Esophagus squamous epithelium (tissue), 5 donors: Measurements from ENCODE around the gene RBM6. TPM values are rescaled to one million over a fixed set of nuclear protein-coding genes. Genes with fewer than 3 reads are reported as not detected.
A peak's percentile ranks its signal among the peaks of the same experiment; 100 is the strongest.
"Not testable (repeated sequence)": the region's sequence is repeated elsewhere in the genome, so short reads cannot be mapped to it uniquely, and the experiment has no call there.

Experiments
- DNase-seq: peaks from one replicate; lab custom pipeline; 2025; lab: John Stamatoyannopoulos, UW
- H3K27ac ChIP-seq, 4 donors: fragments of 200-600 bp; sonication (generic); one replicate each; pipeline ENCODE4 v1.5.1; 2016 to 2019; ENCODE audit warnings: mild to moderate bottlenecking in 1 of 4
- H3K27me3 ChIP-seq, 4 donors: fragments of 200-600 bp; sonication (generic); 1 replicate in 3 of 4; 2 replicates in 1 of 4; pipeline versions ENCODE4 v1.5.1 to v1.6.0; 2017 to 2021; ENCODE audit warnings: antibody characterized with exemption in 1 of 4
- H3K36me3 ChIP-seq, 3 donors: fragments of 200-600 bp; sonication (generic); one replicate each; pipeline ENCODE4 v1.5.1; 2016 to 2019
- H3K4me1 ChIP-seq, 3 donors: fragments of 200-600 bp; sonication (generic); one replicate each; pipeline ENCODE4 v1.5.1; 2017 to 2019
- H3K4me3 ChIP-seq, 4 donors: fragments of 200-600 bp; sonication (generic); 1 replicate in 3 of 4; 2 replicates in 1 of 4; pipeline ENCODE4 v1.5.1; 2016 to 2019; ENCODE audit warnings: mild to moderate bottlenecking in 2 of 4, moderate library complexity in 1 of 4
- H3K9me3 ChIP-seq, 3 donors: fragments of 200-600 bp; sonication (generic); one replicate each; pipeline ENCODE4 v1.5.1; 2016 to 2019
- POLR2A ChIP-seq, 4 donors: fragments of 450-650 bp; IDR thresholded peaks; one replicate each; pipeline ENCODE4 v1.6.1; 2017; ENCODE audit warnings: antibody characterized with exemption in 4 of 4, mild to moderate bottlenecking in 4 of 4, moderate library complexity in 3 of 4
- WGBS, 2 donors: methylation state at CpG; one replicate each; pipeline ENCODE4 v1.1.5; 2018; 5-methylcytosine and 5-hydroxymethylcytosine counted together
- intact Hi-C: fragments of 100-400 bp; cut with DNase I; formaldehyde crosslinking; loops from one replicate; pipeline ENCODE4 v1.15.0; 2022
- total RNA-seq, 4 donors: library from RNA; depleted of rRNA; stranded (reverse); fragments of >200 nt; gene quantifications; one replicate each; pipeline ENCODE4 v1.1.0, GENCODE V29; 2016
- TF ChIP-seq, protein P1 (sequence below), 6 experiments: fragments of 450-650 bp in 4 of 6; fragments of 200-600 bp in 2 of 6; sonication (generic) in 2 of 6; IDR thresholded peaks; one replicate each; pipeline ENCODE4 v1.5.1; 2016 to 2019; ENCODE audit warnings: antibody characterized with exemption in 6 of 6, mild to moderate bottlenecking in 4 of 6, moderate library complexity in 4 of 6
- donor health status: DM: yes; HTN: yes; CAD: no.

The RBM6 gene
- total RNA-seq, 4 donors from 2014 or later = 32.2 to 85.1 (median 42.7) TPM

DNA sequence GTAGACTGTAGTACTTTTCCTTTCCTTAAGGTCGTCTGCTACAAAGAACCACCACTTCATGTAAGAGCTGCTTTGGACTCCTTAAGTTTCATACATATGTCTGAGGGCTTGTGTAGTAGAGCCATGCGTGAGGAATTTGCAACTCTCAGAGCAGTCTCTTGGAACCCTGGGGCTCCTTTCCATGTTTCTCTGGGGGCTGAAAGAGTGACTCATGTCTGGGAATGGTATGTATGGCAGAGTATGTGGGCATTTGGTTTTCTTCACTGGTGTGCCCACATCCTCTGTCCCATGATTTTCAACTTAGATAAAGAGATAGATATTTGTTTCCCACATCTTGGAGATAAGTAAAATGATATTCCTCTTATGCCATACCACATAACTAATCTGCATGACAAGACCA lies 128.2 kb downstream of the RBM6 start:
- no peak overlapping the region for H3K4me3 ChIP-seq
- intact Hi-C loops = no loop called here
- no peak overlapping the region for H3K27ac ChIP-seq
- no peaks in the 10 kb centered on the region for H3K4me1 ChIP-seq
- no peaks in the 10 kb centered on the region for H3K9me3 ChIP-seq
- WGBS, 2 donors = 81 to 88% methylated on average over 2 of the region's 2 CpGs
- DNase-seq = no peak
- peaks cover 16 to 100% (median 48%) of the 10 kb centered on the region in 3 donors for H3K36me3 ChIP-seq
- H3K27me3 ChIP-seq = no peaks in the 10 kb centered on the region
- no peak for TF ChIP-seq POLR2A (IDR thresholded peaks at IDR 0.05)
- TF ChIP-seq, protein P1, sequence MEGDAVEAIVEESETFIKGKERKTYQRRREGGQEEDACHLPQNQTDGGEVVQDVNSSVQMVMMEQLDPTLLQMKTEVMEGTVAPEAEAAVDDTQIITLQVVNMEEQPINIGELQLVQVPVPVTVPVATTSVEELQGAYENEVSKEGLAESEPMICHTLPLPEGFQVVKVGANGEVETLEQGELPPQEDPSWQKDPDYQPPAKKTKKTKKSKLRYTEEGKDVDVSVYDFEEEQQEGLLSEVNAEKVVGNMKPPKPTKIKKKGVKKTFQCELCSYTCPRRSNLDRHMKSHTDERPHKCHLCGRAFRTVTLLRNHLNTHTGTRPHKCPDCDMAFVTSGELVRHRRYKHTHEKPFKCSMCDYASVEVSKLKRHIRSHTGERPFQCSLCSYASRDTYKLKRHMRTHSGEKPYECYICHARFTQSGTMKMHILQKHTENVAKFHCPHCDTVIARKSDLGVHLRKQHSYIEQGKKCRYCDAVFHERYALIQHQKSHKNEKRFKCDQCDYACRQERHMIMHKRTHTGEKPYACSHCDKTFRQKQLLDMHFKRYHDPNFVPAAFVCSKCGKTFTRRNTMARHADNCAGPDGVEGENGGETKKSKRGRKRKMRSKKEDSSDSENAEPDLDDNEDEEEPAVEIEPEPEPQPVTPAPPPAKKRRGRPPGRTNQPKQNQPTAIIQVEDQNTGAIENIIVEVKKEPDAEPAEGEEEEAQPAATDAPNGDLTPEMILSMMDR (IDR thresholded peaks at IDR 0.05) = no peak

DNA sequence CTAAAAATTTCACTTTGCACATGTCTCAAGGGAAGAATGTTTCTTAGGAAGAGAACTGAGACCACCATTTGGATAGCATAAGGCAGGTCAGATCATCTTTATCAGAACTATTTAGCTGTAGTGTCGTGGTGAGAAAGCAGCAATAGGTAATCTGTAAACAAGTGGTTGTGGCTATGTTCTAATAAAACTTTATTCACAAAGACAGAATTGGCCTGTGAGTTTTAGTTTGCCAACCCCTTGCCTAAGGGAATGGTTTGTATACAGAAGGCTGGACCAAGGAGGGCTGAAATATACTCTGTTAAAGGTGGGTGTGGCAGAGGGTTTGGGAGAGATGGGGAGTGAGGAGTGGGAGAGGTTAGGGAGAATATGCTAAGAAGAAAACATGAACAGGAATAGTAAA lies 138.1 kb downstream of the RBM6 start:
- intact Hi-C loops = no loop called here

DNA sequence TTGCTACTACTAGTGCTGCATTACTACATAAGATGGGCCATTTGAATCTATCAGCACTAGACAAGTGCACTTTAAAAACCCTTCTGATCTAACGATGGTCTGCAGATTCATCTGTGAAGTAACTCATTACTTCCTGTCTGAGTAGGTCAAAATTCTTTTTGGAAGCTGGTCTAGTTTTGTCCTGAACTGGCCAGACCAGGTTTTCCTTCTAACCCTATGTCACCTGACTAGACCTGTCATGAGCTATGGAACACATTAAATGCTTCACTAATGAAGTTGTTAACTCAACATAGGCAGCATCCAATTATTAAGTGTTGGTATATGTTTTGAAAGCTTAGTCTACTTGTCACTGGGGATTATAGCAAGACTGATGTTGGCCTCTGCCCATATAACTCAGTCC lies 138.7 kb downstream of the RBM6 start:
- H3K4me3 ChIP-seq = no peak overlapping the region
- peaks cover 0 to 8% (median 0%) of the 10 kb centered on the region in 3 donors for H3K4me1 ChIP-seq
- peaks cover 7 to 46% (median 17%) of the 10 kb centered on the region in 3 donors for H3K36me3 ChIP-seq
- no peaks in the 10 kb centered on the region for H3K27me3 ChIP-seq
- WGBS, 2 donors = 29 to 43% methylated on average over 1 of the region's 1 CpG
- intact Hi-C loops = no loop called here
- no peak overlapping the region for H3K27ac ChIP-seq
- no peak for DNase-seq
- H3K9me3 ChIP-seq = no peaks in the 10 kb centered on the region
- TF ChIP-seq, protein P1 (IDR thresholded peaks at IDR 0.05) = no peak
- no peak for TF ChIP-seq POLR2A (IDR thresholded peaks at IDR 0.05)

More for the DNA sequence above, 138.1 kb downstream of the RBM6 start:
- peaks cover 13 to 51% (median 17%) of the 10 kb centered on the region in 3 donors for H3K36me3 ChIP-seq
- no peak for TF ChIP-seq POLR2A (IDR thresholded peaks at IDR 0.05)
- TF ChIP-seq, protein P1 (IDR thresholded peaks at IDR 0.05) = no peak
- H3K27me3 ChIP-seq = no peaks in the 10 kb centered on the region
- no peaks in the 10 kb centered on the region for H3K9me3 ChIP-seq
- H3K4me1 ChIP-seq = peaks cover 0 to 8% (median 0%) of the 10 kb centered on the region in 3 donors
- DNase-seq = no peak
- WGBS, 2 donors = 88% methylated on average over 1 of the region's 1 CpG
- H3K4me3 ChIP-seq = no peak overlapping the region
- H3K27ac ChIP-seq = no peak overlapping the region

DNA sequence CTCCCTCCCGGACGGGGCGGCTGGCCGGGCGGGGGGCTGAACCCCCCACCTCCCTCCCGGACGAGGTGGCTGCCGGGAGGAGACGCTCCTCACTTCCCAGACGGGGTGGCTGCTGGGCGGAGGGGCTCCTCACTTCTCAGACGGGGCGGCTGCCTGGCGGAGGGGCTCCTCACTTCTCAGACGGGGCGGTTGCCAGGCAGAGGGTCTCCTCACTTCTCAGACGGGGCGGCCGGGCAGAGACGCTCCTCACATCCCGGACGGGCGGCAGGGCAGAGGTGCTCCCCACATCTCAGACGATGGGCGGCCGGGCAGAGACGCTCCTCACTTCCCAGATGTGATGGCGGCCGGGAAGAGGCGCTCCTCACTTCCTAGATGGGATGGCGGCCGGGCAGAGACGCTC lies 145.0 kb downstream of the RBM6 start:
- H3K4me1 ChIP-seq = peaks cover 0 to 13% (median 0%) of the 10 kb centered on the region in 3 donors
- H3K4me3 ChIP-seq, H3K27me3 ChIP-seq, H3K36me3 ChIP-seq, intact Hi-C loops, H3K27ac ChIP-seq, H3K9me3 ChIP-seq, DNase-seq: not testable (repeated sequence)
- WGBS, 2 donors = no CpG with 5 or more reads among the region's 33 CpGs

DNA sequence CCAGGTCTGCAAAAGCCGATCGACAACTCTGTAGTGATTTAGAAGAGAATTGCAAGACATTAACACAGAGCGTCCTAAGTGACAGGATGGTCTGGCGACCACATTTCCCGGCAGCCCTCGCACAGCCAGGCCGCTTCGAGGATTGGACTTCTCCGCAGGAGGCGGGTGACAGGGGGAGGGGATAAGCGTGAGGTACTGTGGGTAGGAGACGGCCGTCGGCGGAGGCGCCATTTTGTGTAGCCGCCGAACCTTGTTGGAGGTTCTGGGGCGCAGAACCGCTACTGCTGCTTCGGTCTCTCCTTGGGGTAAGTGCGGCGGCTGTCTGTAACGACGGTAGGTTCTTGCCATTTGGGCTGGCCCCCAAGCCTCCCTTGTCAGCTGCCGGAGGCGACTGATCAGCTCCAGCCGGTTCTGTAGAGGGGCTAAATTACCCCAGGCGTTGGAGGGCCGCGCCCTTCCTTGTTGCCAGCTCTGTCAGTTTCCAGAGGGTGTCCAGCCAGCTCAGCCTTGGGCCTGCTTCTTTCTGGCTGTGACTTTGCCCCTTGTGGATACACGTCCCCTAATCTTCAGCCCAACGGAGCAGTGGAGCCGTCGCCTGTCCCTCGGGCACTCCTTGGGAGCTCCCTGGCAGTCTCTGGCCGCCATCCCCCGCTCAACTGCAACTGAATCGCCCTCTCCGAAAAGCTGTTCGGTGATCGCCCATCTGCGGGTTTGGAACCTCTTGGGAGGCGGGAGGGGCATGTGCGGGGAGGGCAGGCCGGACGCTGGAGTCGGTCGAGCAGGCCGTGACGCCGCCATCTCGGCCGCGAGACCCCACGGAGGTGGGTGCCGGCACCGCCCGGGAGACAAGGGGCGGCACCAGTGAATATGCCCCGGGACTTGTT lies 149.0 kb downstream of the RBM6 start, which contains the start of gene RBM5:
RBM5 (plus strand) TSS at position 195 of the 884 bp plus-strand sequence. CDS start 1,516 bp downstream, outside the sequence.
- WGBS, 2 donors = 0% methylated on average over 23 to 46 of the region's 61 CpGs
- TF ChIP-seq, protein P1 (IDR thresholded peaks at IDR 0.05) = peak in 1 of 6 experiments; percentile 51
- peak in 3 of 4 donors; percentile 21 to 64 (median 37) for TF ChIP-seq POLR2A (IDR thresholded peaks at IDR 0.05)
- peaks cover 7 to 28% (median 14%) of the 10 kb centered on the region in 3 donors for H3K4me1 ChIP-seq

More for the DNA sequence above, 149.0 kb downstream of the RBM6 start, which contains the start of gene RBM5:
- peak within 1 kb of the TSS; percentile 94 to 95 (median 94) for H3K27ac ChIP-seq
- H3K27me3 ChIP-seq = no peaks in the 10 kb centered on the region
- H3K36me3 ChIP-seq = peaks cover 9 to 36% (median 15%) of the 10 kb centered on the region in 3 donors
- DNase-seq = peak; percentile 76
- intact Hi-C loops = no loop called here
- peak within 1 kb of the TSS; percentile 83 to 98 (median 90) for H3K4me3 ChIP-seq
- H3K9me3 ChIP-seq = no peaks in the 10 kb centered on the region
